NCI-H2081 (cell line): Measurements from ENCODE around the gene MAPK8IP2.
"Not testable (repeated sequence)": the region's sequence is repeated elsewhere in the genome, so short reads cannot be mapped to it uniquely, and the experiment has no call there.

Experiments
- DNase-seq, 2 experiments: peaks; one replicate each; lab custom pipeline; 2025; lab: John Stamatoyannopoulos, UW

Gene MAPK8IP2

DNA sequence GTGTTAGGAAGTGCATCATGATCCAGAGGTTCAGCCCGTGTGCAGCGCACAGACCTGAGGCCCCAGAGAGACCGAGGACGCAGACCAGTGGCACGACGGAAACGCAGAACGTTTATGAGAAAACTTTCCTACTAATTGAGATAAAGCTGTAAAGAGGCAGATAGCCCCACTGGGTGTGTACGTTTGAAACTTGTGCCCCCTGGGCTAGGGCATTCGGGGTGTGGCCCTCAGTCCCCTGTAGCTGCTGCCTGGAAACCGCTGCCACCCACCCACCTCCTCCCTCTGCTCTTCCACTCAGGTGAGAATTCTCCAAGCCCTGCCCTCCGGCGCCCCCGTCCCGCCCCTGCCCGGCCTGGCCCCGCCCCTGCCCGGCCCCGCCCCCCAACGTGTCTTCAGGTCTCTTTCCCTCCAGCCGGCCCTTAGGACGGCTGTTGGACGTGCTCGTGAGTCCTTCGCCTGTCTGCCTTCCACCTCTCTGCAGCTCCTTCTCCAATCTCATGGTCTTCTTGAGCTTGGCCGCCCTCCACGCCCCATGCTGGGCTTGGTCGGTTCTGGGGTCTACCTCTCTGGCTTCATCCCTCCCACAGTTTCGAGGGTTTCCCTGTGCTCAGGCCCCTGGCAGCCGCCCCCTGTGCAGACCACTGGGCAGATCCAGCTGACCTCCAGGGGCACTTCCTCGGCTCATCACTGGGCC, 12.1 kb downstream of the MAPK8IP2 start:
- no peak for DNase-seq

DNA sequence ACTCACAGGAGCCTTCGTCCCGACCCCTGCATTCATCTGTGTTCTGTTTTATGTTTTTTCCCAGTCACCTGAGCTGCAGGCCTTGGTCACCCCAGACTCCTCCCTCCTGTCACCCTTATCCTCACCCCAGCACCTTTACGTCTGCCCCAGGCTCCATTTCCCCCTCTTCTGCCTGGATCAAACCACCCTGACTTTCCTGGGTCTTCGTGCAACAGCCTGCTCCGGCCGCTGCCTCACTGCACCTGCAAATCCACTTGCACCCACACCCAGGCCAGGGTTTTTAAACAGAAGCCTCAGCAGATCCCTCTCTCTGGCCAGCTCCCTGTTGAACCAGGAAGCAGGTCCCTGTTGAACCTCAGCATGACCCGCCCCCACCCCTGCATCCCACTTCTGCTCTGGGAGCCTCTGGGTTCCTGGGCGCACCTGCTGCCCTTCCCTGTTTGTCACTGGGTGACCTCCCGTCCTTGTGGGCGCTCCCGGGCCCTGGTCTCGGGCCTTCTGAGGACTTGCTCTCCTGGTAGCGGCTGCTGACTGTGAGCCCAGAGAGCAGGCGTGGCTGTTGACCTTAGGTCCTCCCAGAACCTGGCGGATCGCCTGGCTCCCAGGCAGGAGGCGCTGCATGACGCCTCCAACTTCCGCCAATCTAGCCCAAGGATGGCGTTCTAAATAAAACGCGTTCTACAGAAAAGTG, 12.8 kb downstream of the MAPK8IP2 start:
- peak; percentile 39 to 75 for DNase-seq

DNA sequence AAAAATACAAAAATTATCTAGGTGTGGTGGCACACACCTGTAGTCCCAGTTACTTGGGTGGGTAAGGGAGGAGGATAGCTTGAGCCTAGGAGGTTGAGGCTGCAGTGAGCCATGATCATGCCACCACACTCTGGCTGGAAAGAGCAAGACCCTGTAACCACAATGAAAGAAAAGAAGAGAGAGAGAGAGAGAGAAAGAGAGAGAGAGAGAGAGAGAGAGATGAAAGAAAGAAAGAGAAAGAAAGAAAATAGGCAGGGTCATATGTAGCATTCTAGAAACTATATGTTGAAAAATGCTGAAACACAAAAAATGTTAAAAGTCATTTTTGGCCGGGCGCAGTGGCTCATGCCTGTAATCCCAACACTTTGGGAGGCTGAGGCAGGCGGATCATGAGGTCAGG, 13.7 kb downstream of the MAPK8IP2 start:
- DNase-seq = not testable (repeated sequence)

DNA sequence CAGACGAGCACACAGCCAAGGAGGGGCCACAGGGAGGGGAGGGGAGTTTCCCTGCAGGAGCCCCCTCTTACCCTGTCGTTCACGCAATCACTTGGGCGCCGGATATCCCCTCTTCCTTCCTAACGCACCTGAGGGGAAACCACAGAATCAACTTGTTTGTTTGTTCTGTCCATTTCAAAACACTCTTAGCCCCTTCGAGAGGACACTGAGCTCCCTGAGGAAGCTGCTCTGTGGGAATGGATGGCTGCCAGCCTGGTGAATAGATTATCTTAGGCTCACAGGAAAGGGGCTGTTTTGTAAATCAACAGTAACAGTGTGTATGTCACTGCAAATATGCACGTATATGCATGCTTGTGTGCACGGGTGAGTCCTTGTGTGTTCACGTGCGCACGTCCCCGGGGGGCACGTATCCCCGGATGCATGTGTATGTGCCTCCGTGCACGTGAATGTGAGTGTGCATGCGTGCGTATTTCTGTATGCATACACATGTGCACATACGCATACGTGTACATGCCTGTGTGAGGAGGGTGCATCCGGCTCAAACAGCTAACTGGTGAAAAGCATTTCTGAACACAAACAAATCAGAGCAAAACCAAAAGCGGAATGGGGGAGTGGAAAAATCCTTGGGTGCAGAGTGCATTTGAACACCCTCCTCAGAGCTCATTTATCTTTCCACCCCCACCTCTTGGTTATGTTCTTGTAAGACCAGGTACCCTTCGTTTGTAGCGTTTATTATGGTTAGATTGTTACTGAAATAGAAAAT, 20.2 kb downstream of the MAPK8IP2 start:
- peak in 1 of 2 experiments; percentile 77 for DNase-seq

DNA sequence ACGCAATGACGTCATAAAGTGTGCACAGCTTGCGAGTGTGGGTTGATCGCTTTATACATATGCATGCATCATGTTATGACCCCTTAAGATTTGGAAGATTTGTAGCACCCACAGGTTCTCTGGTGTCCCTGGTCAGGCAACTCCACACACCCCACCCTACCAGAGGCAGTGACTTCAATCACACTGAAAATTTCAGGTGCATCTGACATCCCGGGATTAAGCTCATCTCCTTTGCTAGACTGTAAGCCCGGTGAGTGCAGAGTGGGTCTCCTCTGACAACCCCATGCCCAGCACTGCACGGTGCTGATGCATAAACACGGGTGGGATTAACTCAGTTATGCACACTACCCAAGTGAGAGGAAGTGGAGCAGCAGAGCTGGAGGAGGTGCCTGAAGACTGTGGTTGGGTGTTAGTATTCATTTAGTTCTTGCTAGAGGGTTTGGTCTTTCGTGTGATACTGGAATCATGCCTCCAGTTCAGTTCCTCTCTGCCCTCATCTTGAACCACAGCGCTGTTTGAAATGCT, 20.8 kb downstream of the MAPK8IP2 start:
- DNase-seq = no peak

DNA sequence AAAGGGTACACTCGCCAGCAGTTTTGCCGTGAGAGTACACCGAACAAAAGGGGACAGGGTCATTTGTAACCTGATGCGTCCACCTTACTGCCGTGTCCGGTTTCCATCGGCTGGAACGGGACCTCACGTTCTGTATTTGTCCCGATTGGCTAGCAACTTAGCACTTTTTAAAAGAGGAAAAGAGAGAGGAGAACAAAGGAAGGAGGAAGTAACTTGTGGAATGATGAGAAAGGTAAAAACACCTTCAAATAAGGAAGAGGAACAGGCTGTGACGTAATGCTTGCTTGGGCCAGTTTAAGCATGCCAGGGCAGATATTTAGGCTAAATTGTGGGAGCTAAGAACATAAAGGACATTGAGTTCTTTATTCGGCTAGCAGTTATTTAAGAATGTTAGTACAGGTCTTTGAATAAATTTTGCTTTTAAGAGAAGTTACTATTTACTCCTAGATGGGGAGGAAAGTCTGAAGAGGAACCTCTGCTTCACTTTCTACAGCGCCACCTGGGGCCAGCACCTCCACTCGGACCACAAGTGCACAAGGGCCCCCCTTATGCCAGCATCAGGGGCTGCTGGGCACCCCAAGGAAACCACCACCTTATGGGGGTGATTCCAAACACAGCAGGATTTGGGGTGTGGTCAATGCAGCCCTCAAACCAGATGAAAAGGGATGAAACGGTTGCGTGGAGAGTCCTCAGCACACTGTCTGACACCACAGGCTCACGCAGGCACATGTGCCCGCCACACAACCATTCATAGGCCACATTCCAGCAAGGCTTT, 21.5 kb downstream of the MAPK8IP2 start:
- no peak for DNase-seq

DNA sequence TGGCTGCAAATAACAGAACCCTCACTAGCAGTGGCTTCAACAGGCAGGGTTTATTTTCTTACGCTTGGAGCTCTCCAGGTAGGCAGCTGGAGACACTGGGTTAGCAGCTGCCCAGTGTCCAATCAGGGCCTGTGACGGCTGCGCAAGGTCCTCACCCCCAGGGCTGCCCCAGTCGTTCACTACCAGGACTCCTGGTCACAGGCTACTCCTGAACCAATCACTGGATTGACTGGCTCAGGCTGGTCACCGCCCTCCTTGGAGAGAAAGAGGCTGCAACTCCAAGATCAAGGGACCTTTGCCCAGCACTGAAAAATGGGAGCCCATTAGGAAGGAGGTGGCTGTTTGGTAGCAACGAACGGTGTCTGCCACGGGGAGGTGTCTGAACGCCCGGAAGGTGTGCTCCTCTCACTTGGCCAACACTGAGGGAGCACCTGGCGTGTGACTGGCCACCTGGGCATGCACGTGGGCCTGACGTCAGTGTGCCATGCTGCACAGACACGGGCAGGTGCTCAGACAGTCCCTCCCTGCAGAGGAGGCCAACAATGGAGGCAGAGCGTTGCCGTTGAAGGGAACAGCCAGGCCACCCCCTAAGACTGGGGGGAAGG, 22.2 kb downstream of the MAPK8IP2 start:
- DNase-seq = peak; percentile 76 to 85

DNA sequence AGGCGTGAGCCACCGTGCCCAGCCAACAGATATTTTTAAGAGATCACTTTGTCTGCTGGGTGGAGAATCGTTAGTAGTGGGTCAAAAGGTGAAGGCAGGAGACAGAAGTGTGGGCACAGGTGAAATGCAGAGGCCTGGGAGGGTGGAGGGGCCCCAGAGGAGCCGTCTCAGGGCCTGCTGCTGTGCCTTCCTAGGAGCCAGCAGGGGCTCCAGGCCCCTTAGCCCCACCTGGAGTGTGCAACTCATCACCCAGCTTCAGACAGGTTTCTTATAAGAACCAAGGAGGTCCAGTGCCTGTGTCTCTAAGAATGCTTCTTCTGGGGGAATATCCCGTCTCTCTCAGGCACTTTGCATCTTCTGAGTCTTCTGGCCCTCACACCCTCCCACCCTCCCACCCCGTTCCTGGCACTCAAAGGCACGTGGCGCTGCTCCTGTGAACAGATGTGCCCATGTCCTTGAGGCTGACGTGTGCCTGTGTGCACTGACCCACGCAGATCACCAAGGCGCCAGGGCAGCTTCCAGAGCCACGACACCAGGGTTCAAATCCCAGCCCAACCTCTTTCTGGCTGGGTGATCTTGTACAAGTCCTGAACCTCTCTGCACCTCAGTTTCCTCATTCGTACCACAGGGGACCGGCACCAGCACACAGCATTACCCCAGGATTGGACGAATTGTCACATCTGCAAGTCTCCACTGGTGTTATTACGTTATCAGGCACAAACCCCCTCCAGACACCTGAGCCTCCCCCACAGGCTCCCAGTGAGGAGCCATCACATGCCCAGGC, 23.9 kb downstream of the MAPK8IP2 start:
- no peak for DNase-seq

DNA sequence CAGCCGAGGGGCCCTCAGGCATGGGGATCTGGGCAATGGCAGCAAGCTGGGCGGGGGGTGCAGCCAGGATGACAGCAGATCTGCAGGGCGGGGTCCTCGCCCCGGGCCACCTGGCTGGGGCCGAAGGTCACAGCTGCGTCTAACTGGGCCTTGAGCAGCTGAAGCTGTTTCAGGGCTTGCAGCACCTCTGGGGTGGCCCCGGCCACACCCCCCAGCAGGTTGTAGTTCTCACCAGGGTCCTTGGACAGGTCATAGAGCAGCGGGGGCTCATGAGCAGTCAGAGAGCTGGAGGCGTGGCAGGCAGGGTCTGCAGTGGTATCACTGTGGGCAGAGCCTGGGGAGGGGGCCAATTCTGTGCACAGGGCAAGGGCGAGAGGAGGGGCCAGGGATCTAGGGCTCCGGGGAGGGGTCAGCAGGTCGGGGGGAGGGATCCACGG, 24.6 kb downstream of the MAPK8IP2 start:
- DNase-seq = no peak

DNA sequence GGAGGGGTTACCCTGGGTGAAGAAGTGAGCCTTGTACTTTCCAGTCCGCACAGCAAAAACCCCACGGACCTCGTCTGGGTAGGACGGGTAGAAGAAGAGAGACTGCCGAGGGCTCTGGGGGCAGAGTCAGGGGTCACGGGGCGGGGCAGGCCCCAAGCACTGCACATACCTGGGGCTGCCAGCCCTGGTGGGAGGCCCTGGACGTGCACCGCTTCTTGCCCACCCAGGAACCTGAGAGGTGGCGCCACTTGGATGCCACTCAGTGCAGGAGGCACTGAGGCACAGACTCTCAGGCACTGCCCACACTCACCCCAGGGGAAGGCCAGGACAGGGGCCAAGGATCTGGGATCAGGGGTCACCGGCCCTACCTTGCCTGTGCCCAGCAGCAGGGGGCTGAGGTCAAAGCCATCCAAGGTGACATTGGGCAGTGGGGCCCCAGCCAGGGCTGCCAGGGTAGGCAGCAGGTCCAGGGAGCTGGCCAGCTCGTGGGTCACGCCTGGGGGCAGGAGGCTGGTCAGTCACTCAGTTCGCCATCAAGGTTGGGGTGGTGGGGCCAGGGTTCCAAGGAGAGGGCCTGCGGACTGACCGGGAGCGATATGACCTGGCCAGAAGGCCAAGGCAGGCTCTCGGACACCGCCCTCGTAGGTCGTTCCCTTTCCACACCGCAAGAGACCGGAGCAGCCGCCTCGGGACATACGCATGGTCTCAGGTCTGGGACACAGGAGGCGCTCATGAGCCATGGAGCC, 25.1 kb downstream of the MAPK8IP2 start:
- no peak for DNase-seq

DNA sequence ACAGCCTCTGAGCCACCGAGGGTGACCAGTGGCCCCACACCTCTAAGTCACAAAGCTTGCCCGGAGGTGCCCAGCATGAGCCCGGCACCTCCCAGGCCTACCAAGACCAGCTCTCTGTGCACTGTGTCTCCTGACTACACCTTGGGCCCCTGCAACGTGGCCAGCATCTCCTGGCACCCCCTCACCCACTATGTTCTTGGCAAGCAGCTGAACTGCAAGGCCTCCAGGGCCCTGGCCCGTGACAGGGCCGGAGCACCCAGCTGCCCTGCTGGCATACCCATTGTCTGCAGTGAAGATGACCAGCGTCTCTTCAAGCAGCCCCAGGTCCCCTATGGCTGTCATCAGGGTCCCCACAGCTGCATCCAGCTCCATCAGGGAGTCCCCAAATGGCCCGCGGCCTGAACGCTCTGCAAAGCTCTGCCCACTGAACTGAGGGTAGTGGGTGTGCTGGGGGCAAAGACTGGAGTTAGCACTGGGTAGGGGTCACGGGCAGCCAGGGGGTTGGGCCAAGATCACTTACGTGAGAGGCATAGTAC, 25.8 kb downstream of the MAPK8IP2 start:
- no peak for DNase-seq

DNA sequence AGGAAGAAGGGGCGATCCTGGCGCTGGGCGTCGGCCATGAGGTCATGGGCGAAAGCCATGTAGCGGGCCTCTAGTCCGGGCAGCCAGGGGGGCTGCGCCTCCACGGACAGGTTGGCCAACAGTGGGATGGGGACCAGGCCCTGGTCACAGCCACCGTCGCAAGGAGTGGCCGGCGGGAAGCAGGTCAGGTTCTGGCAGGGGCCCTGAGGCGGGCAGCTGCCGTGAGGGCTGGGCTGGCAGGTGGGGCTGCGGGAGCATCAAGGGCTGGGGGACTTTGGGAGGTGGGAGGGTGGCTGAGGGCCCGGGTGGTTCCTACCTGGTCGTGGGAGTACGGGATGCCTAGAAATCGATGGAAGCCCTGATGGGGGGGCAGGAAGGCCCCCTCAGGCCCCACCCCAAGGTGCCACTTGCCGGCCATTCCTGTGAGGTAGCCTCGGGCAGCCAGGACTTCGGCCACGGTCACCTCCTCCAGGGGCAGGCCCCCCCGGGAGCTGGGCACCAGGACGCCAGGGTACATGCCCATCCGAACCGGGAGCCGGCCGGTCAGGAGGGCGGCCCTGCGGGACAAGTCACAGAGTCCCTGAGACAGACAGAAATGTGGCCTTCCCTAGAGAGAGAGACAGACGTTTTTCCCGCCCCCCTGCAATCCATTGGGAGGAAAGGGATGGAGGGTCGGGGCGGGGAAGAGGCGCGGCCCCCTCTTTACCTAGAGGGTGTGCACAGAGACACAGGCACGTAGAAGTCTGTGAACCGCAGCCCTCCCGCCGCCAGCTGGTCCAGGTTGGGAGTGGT, 26.5 kb downstream of the MAPK8IP2 start:
- no peak for DNase-seq

DNA sequence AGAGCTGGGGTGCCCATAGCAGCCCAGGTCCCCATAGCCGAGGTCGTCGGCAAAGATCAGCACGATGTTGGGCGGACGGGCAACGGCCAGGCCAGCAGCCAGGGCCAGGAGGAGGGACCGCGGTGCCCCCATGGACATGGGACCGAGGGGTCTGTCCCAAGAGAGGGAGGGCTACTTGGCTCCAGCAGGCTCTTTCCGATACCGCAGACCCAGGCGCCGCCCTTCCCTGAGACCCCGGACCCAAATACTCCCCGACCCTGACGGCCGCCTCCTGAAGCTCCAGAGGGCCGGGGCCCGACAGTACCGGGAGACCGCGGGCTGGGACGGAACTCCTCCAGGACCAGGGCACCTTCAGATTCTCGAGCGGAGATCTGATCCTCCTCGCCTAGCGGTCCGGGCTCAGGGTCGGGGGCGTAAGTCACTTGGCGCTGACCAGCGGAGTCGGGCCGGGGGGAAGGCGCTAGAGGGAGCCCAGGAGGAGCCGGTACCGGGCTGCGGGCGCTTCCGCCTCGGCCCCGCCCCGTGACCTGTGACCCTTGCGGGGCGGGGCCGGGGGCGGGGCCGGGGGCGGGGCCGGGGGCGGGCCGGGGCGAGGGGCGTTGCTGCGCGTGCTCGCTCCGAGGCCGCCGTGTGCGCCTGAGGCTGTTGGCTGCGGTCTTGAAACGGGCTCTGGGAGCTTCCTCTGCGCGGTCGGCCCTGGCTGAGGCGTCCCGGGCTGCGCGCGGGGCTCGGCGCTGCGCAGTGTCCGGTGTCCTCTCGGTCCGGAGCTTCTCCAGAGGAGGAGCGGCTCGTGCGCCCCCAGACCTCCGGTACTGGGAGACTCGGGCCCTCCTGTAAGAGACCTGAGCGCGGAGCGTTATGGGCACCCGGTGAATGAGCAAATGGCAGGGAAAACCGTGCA, 27.3 kb downstream of the MAPK8IP2 start, which contains the start of gene ARSA:
Gene ARSA (minus strand): TSS at position 511 of the 901 bp plus-strand sequence. CDS start 373 bp downstream, at position 138.
- DNase-seq = peak; percentile 61 to 64

DNA sequence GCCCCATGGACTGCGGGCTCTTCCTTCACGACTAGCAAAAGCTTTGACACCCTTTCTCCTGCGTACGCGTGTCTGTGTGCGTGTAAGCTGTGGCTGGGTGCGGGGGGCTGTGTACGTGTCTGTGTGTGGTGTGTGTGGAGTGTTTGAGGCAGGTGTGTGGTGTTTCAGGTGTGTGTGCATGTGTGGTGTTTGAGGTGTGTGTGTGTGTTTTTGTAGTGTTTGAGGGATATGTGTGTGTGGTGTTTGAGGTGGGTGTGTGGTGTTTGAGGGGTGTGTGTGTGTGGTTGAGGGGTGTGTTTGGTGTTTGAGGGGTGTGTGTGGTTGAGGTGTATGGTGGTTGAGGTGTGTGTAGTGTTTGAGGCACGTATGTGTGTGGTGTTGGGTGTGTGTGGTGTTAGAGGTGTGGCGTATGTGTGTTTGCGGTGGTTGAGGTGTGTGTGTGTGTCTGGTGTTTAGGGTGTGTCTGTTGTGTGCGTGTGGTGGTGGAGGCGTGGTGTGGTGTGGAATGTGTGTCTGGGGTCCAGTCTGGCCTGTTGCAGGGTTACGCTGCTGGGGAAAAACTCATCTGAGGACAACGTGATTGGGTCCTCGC, 28.0 kb downstream of the MAPK8IP2 start:
- DNase-seq = no peak

DNA sequence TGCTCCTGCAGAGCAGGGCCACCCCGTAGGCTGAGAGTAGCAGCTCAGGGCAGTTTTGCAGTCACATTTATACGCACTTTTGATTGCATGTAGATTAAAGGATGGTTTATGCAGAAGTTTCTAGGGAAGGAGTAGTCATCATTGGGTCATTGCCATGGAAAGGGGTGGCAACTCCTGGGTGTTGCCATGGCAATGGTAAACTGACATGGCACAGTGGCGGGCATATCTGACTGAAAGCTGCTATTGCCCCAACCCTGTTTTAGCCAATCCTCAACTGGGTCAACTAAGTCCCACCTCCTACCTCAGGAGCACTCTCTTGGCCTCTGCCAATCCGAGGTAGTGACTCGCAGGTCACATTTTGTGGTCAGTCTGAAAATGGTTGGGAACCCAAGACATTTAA, 29.8 kb downstream of the MAPK8IP2 start:
- DNase-seq = no peak

DNA sequence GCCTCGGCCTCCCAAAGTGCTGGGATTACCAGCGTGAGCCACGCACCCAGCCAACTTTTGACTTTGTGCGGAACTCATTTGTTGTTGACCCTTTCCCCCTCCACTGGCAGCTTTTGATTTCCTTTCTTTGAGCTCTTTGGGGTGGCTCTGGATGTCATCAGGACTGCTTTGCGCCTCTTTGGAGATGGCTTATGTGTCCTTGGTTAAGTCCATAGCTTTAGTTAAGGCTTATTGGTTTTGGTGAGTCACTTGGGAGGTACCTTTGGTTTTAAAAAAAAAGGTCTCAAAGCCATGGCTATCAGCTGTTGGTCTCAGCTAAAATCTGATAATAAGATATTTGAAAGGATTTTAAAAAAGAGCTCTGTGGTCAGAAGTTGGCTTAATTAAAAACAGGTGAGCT, 32.5 kb downstream of the MAPK8IP2 start:
- DNase-seq = no peak

DNA sequence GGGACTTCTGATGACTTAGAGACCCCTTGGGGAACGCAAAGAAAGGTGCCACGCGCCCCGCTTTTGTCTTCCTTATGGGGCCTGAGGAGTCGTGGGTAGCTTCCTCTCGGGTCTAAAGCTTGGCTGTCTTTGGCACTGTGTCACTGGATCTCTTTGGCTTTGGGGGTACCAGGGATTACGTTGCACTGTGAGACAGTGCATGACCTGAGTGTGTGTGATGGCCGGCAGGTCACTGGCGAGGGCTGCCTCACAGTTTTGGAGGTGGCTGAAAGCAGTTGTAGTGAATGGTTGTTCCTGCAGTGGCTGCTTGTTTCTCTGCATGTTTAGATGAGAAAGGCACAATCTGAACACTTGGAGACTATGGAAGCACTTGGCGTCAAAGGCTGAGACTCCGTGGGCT, 33.2 kb downstream of the MAPK8IP2 start:
- DNase-seq = no peak
